SK-N-SH (cell line): ENCODE results near the gene CCDC28A.

Source experiments
- ELF1 ChIP-seq: IDR thresholded peaks from 2 replicates; pipeline ENCODE4 v1.4.0; 2012
- JUND ChIP-seq: IDR thresholded peaks from 2 replicates; pipeline ENCODE4 v1.4.0; 2012
- MAX ChIP-seq: IDR thresholded peaks from 2 replicates; pipeline ENCODE4 v1.4.0; 2012; ENCODE audit warnings: low read depth
- PBX3 ChIP-seq: IDR thresholded peaks from 2 replicates; pipeline ENCODE4; 2012
- POLR2AphosphoS5 ChIP-seq: IDR thresholded peaks from 2 replicates; pipeline ENCODE4 v1.6.1; 2012; ENCODE audit warnings: low read depth, low read length
- RAD21 ChIP-seq: IDR thresholded peaks from 2 replicates; pipeline ENCODE4 v1.6.1; 2012; ENCODE audit warnings: mild to moderate bottlenecking, low read length
- REST ChIP-seq: IDR thresholded peaks from 2 replicates; pipeline ENCODE4 v1.6.1; 2012; ENCODE audit warnings: mild to moderate bottlenecking, low read depth, low read length, moderate library complexity
- TAF1 ChIP-seq: IDR thresholded peaks from 2 replicates; pipeline ENCODE4 v1.6.1; 2012; ENCODE audit warnings: low read depth, mild to moderate bottlenecking, low read length, moderate library complexity, borderline replicate concordance
- YY1 ChIP-seq: IDR thresholded peaks from 2 replicates; pipeline ENCODE4 v1.4.0; 2012; ENCODE audit warnings: low read depth, mild to moderate bottlenecking
- TF ChIP-seq, protein P1 (sequence below): fragments of 200-600 bp; sonication (generic); IDR thresholded peaks from 2 replicates; pipeline ENCODE4 v1.6.1; 2017; ENCODE audit warnings: antibody characterized with exemption, mild to moderate bottlenecking, moderate library complexity

DNA sequence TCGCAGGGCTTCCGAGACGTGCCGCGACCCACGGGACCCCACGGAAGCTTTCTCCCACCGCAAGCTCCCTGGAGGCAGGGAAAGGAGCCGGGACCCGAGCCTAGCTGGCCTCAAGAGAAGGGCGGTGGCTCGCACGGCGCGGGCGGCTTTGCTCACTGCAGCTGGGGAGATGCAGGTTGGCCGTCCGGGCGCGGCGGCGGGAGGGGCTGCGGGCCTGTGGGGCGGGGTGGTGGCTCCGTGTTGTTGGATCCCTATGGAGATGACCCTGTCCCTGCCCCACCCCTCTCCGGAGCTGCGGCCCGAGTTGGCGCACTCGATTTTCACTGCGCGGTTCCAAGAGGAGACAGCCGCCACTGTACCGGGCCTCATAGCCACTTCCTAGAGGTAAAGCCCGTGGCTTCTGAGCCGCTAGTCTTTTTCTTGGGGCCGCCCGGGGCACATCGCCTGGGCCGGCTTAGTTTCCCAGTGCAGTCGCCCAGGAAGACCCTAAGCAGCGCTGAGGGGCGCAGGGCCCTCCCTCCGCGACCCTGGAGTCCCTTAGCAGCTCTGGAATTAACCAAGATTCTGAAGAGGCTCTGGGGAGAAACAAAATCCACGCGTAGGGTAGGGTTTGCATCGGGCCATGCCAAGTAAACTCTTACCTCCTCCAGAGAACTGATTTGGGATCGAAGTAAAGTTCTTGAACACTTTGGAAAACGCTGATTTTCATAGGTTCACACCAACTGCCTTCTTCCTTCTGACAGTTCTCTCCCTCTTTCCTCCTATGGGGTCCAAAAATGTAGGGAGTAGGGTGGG is 22.4 kb downstream of the CCDC28A start, which contains the start of gene ECT2L:
- TF ChIP-seq POLR2AphosphoS5 (no peak), JUND (no peak), PBX3 (no peak), TAF1 (no peak), REST (no peak), MAX (no peak), YY1 (no peak), ELF1 (no peak), RAD21 (no peak)
- TF ChIP-seq, protein P1, sequence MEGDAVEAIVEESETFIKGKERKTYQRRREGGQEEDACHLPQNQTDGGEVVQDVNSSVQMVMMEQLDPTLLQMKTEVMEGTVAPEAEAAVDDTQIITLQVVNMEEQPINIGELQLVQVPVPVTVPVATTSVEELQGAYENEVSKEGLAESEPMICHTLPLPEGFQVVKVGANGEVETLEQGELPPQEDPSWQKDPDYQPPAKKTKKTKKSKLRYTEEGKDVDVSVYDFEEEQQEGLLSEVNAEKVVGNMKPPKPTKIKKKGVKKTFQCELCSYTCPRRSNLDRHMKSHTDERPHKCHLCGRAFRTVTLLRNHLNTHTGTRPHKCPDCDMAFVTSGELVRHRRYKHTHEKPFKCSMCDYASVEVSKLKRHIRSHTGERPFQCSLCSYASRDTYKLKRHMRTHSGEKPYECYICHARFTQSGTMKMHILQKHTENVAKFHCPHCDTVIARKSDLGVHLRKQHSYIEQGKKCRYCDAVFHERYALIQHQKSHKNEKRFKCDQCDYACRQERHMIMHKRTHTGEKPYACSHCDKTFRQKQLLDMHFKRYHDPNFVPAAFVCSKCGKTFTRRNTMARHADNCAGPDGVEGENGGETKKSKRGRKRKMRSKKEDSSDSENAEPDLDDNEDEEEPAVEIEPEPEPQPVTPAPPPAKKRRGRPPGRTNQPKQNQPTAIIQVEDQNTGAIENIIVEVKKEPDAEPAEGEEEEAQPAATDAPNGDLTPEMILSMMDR, result no peak
